GM19468 (cell line): Measurements from ENCODE around the gene PIAS3.

Experiments used
- ATAC-seq: cut with Tn5 transposase; IDR thresholded peaks from one replicate; pipeline ENCODE4 v1.9.1; 2021; ENCODE audit warnings: mild to moderate bottlenecking, moderate library complexity, moderate number of reproducible peaks; ENCODE audit not compliant: unreplicated experiment; ENCODE audit errors: extremely low read depth

The PIAS3 gene

GRCh38 chr1:145858901-145859490 is at the start of gene PIAS3:
PIAS3 (minus strand) TSS chr1:145859081; CDS start chr1:145858990, 91 bp downstream.
- ATAC-seq: peak; percentile 63

- ATAC-seq: no peak
Measured at GRCh38 chr1:145908653-145909052, 49.8 kb upstream of the PIAS3 start.

GRCh38 chr1:145906954-145907753 is 48.3 kb upstream of the PIAS3 start:
- no peak for ATAC-seq

- no peak for ATAC-seq
Measured at GRCh38 chr1:145901312-145902021, 42.6 kb upstream of the PIAS3 start.

GRCh38 chr1:145898756-145899155 is 39.9 kb upstream of the PIAS3 start:
- no peak for ATAC-seq

- ATAC-seq: no peak
Measured at GRCh38 chr1:145897969-145898368, 39.1 kb upstream of the PIAS3 start.

GRCh38 chr1:145895471-145895870 is 36.6 kb upstream of the PIAS3 start:
- ATAC-seq: no peak

GRCh38 chr1:145893306-145894055 is 34.6 kb upstream of the PIAS3 start:
- no peak for ATAC-seq

- ATAC-seq: no peak
Measured at GRCh38 chr1:145892486-145893087, 33.7 kb upstream of the PIAS3 start.

- no peak for ATAC-seq
Measured at GRCh38 chr1:145891587-145892485, 33.0 kb upstream of the PIAS3 start.

GRCh38 chr1:145891143-145891542 is 32.3 kb upstream of the PIAS3 start:
- ATAC-seq: no peak

GRCh38 chr1:145889722-145890121 is 30.8 kb upstream of the PIAS3 start:
- no peak for ATAC-seq

- no peak for ATAC-seq
Measured at GRCh38 chr1:145887631-145888030, 28.8 kb upstream of the PIAS3 start.

- no peak for ATAC-seq
Measured at GRCh38 chr1:145886816-145887215, 27.9 kb upstream of the PIAS3 start.

- ATAC-seq: no peak
Measured at GRCh38 chr1:145886390-145886789, 27.5 kb upstream of the PIAS3 start.

- ATAC-seq: peak; percentile 76
Measured at GRCh38 chr1:145885738-145886287, 26.9 kb upstream of the PIAS3 start, which contains the start of gene ANKRD35. ANKRD35 (minus strand) TSS chr1:145885866; CDS start chr1:145885758, 108 bp downstream.

- ATAC-seq: no peak
Measured at GRCh38 chr1:145884675-145885074, 25.8 kb upstream of the PIAS3 start.

- no peak for ATAC-seq
Measured at GRCh38 chr1:145879775-145880174, 20.9 kb upstream of the PIAS3 start.

GRCh38 chr1:145878724-145879123 is 19.8 kb upstream of the PIAS3 start:
- no peak for ATAC-seq
